OCI-LY7 (cell line): ENCODE data around the gene EPS8L1. TPM values are rescaled to one million over a fixed set of nuclear protein-coding genes. Genes with fewer than 3 reads are reported as not detected.
A peak's percentile ranks its signal among the peaks of the same experiment; 100 is the strongest.

Experiments used
- BruUV-seq: library from RNA; stranded (reverse); fragments of 400-500 nt; replicated peaks from 2 replicates; lab custom pipeline; 2021; lab: Mats Ljungman, UMichigan
- CTCF ChIA-PET: fragments of 300-600 bp; sonication (Branson Sonifier 250); formaldehyde crosslinking; loops from one replicate; lab custom pipeline; 2022; ENCODE audit warnings: antibody characterized with exemption; ENCODE audit not compliant: unreplicated experiment; lab: Charles Lee
- POLR2A ChIA-PET: fragments of 300-600 bp; sonication (Branson Sonifier 250); formaldehyde crosslinking; loops from one replicate; lab custom pipeline; 2022; ENCODE audit warnings: antibody characterized with exemption; lab: Charles Lee
- DNase-seq: peaks from one replicate; pipeline ENCODE4 v3.0.0-alpha.2; 2015; ENCODE audit warnings: low spot score
- H2AFZ ChIP-seq: fragments of 200-600 bp; sonication (generic), shearing (Covaris generic); 2 replicates; pipeline ENCODE4 v1.6.1; 2014; ENCODE audit warnings: mild to moderate bottlenecking, antibody characterized with exemption, low read length, moderate library complexity
- H3K27ac ChIP-seq: fragments of 200-600 bp; sonication (generic); 2 replicates; pipeline ENCODE4 v1.5.1; 2014; ENCODE audit warnings: mixed run types, low read depth, mild to moderate bottlenecking, moderate library complexity, low read length, inconsistent platforms; ENCODE audit not compliant: poor library complexity, severe bottlenecking
- H3K36me3 ChIP-seq: fragments of 200-600 bp; sonication (generic); 2 replicates; pipeline ENCODE4 v1.6.1; 2014; ENCODE audit warnings: mild to moderate bottlenecking, antibody characterized with exemption, low read length, moderate library complexity, mixed read lengths; ENCODE audit not compliant: insufficient read depth
- H3K4me1 ChIP-seq: fragments of 200-600 bp; sonication (generic); 2 replicates; pipeline ENCODE4 v1.5.1; 2014; ENCODE audit warnings: mild to moderate bottlenecking, low read length; ENCODE audit not compliant: insufficient read depth, poor library complexity, severe bottlenecking
- H3K4me2 ChIP-seq: fragments of 200-600 bp; sonication (generic); 2 replicates; pipeline ENCODE4 v1.6.1; 2014; ENCODE audit warnings: mild to moderate bottlenecking, low read length
- H3K4me3 ChIP-seq: fragments of 200-600 bp; sonication (generic); 2 replicates; pipeline ENCODE4 v1.5.1; 2014; ENCODE audit warnings: mild to moderate bottlenecking, low read depth, low read length; ENCODE audit not compliant: poor library complexity, severe bottlenecking
- H3K79me2 ChIP-seq: fragments of 200-600 bp; sonication (generic); 2 replicates; pipeline ENCODE4 v1.6.1; 2016; ENCODE audit warnings: low read depth, mild to moderate bottlenecking, low read length, moderate library complexity, mixed read lengths; ENCODE audit not compliant: insufficient read depth
- H3K9me2 ChIP-seq: fragments of 200-600 bp; sonication (generic); 2 replicates; pipeline ENCODE4 v1.6.1; 2016; ENCODE audit warnings: mild to moderate bottlenecking, low read length, mixed read lengths; ENCODE audit not compliant: insufficient read depth
- H3K9me3 ChIP-seq: fragments of 200-600 bp; sonication (generic); 2 replicates; pipeline ENCODE4 v1.6.1; 2014; ENCODE audit warnings: mild to moderate bottlenecking, mixed run types, low read length, mixed read lengths
- H4K20me1 ChIP-seq: fragments of 200-600 bp; sonication (generic); 2 replicates; pipeline ENCODE4 v1.6.1; 2014; ENCODE audit warnings: mild to moderate bottlenecking, antibody characterized with exemption, low read length, moderate library complexity, mixed read lengths; ENCODE audit not compliant: insufficient read depth
- CTCF ChIP-seq: fragments of 200-600 bp; sonication (generic); conservative IDR thresholded peaks from 2 replicates; pipeline ENCODE4 v1.5.1; 2014; ENCODE audit warnings: mild to moderate bottlenecking, antibody characterized with exemption, low read length, moderate library complexity, mixed read lengths
- EZH2phosphoT487 ChIP-seq: fragments of 200-600 bp; sonication (generic); IDR thresholded peaks from 2 replicates; pipeline ENCODE4 v1.6.1; 2018; ENCODE audit warnings: low read depth, borderline replicate concordance, mild to moderate bottlenecking, mixed run types, antibody characterized with exemption, low read length, moderate library complexity, mixed read lengths
- intact Hi-C: fragments of 100-400 bp; cut with micrococcal nuclease; formaldehyde crosslinking; loops from one replicate; pipeline ENCODE4 v1.10.0; 2022; ENCODE audit not compliant: unreplicated experiment
- total RNA-seq, 2 experiments: library from RNA; depleted of rRNA in 1 of 2; stranded (reverse); fragments of >200 nt in 1 of 2; shearing (Covaris generic) in 1 of 2; gene quantifications; 2 replicates each; pipeline ENCODE4 v1.2.3, GENCODE V29; 2014 to 2022

EPS8L1 gene
- total RNA-seq, 2 experiments from 2014 or later, result 11.1 to 12.5 TPM

- peaks cover 15% of the 10 kb centered on the region for H4K20me1 ChIP-seq
- H3K4me1 ChIP-seq, result peaks cover 74% of the 10 kb centered on the region
- H3K79me2 ChIP-seq, result peaks cover 61% of the 10 kb centered on the region
- ChIA-PET CTCF (no interaction called here), POLR2A (interaction anchor here (0.5 to 0.7 kb wide), 3 partner anchors 27 to 747 kb away, joined by 3 to 8 read pairs (median 4); partner anchors contain the start of gene RDH13)
- TF ChIP-seq CTCF (no peak), EZH2phosphoT487 (no peak)
- no peaks in the 10 kb centered on the region for H3K9me3 ChIP-seq
- peak within 1 kb of the TSS; percentile 86 for H3K4me3 ChIP-seq
- peak within 1 kb of the TSS; percentile 92 for H3K27ac ChIP-seq
- peaks cover 24% of the 10 kb centered on the region for H3K36me3 ChIP-seq
- peak within 1 kb of the TSS; percentile 54; the same call in 1 of the 2 replicates for H2AFZ ChIP-seq
- DNase-seq, result peak; percentile 23
- H3K9me2 ChIP-seq, result no peaks in the 10 kb centered on the region
- peak within 1 kb of the TSS; percentile 96 for H3K4me2 ChIP-seq
- no TSS peak for BruUV-seq
- intact Hi-C loops, result no loop called here
These were observed 41.4 kb downstream of the EPS8L1 start, which contains the start of gene PPP1R12C for GRCh38 chr19:55116859-55117662. Gene PPP1R12C (minus strand): TSS chr19:55117637. CDS start chr19:55117543, 94 bp downstream.

GRCh38 chr19:55117663-55118391, 42.2 kb downstream of the EPS8L1 start:
- POLR2A ChIA-PET, result no interaction called here
- H3K36me3 ChIP-seq, result peaks cover 17% of the 10 kb centered on the region; the same call in 1 of the 2 replicates
- BruUV-seq, result TSS peak; percentile 92

More at GRCh38 chr19:55117663-55118391, 42.2 kb downstream of the EPS8L1 start:
- H2AFZ ChIP-seq, result peak overlapping the region; percentile 54; the same call in 1 of the 2 replicates
- intact Hi-C loops, result no loop called here
- H3K9me2 ChIP-seq, result no peaks in the 10 kb centered on the region
- H3K4me2 ChIP-seq, result peak overlapping the region; percentile 94
- DNase-seq, result peak; percentile 99
- peaks cover 75% of the 10 kb centered on the region for H3K4me1 ChIP-seq
- H4K20me1 ChIP-seq, result peaks cover 11% of the 10 kb centered on the region
- no peaks in the 10 kb centered on the region for H3K9me3 ChIP-seq
- H3K4me3 ChIP-seq, result peak overlapping the region; percentile 86
- peaks cover 53% of the 10 kb centered on the region for H3K79me2 ChIP-seq
- CTCF ChIA-PET, result no interaction called here
- H3K27ac ChIP-seq, result peak overlapping the region; percentile 92
- TF ChIP-seq EZH2phosphoT487 (no peak), CTCF (no peak)
